GM21619 (cell line): ENCODE data around the gene MUC20.
"Not testable (repeated sequence)": the region's sequence is repeated elsewhere in the genome, so short reads cannot be mapped to it uniquely, and the experiment has no call there.

Experiments used
- ATAC-seq: cut with Tn5 transposase; IDR thresholded peaks from one replicate; pipeline ENCODE4 v1.9.1; 2021; ENCODE audit not compliant: unreplicated experiment

The MUC20 gene

DNA sequence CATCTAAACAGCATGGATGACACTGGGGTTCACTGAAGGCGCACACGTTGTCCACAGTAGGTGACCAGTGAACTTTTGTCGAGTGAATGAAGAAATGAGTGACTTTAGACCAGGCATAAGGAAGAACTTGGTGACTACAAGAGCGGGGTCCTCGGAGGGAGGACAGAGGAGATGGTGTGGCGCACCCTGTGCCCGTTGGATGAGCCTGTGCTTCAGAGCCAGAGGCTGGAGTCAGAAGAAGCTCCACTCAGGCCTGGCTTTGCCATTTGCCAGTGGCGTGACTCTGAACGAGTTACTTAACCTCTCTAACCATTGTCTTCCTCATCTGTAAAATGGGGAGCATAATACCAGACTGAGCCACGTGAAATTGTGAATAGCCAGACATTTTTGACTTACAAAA lies 48.8 kb downstream of the MUC20 start:
- no peak for ATAC-seq

DNA sequence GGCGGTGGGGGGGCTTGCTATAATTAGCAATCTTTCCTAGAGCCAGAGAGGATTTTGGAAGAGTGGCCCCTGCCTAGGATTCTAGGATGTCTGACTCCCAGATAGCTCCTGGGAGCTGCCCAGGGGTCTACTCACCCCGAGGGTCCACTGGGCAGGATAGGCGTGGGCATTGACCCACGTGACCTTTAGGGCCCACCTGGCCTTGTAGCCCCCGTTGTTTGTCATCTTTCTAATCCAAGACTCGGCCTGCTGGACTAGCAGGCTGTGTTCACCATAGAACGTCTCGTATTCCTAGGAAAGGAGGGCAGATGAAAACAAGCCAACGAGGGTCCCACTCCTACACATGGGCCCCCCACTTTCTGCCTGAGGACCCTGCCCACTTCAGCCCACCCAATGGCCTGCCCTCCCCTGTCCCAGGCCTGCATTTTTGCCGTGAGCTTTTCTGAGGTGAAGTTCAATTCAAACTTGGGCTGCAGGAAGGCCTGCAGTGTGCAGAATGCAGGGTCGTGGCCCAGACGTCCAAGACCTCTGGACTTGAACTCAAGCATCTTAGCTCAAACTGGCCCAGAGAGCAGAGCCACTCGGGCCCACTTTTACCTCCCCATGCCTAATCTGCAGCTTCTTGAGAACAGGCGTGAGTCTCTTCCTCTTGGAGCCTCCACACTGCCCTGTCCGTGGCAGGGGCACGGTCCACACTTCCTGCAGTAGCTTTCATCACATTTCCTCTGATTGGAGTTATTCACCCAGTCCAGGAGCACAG lies 49.5 kb downstream of the MUC20 start:
- ATAC-seq, result no peak

DNA sequence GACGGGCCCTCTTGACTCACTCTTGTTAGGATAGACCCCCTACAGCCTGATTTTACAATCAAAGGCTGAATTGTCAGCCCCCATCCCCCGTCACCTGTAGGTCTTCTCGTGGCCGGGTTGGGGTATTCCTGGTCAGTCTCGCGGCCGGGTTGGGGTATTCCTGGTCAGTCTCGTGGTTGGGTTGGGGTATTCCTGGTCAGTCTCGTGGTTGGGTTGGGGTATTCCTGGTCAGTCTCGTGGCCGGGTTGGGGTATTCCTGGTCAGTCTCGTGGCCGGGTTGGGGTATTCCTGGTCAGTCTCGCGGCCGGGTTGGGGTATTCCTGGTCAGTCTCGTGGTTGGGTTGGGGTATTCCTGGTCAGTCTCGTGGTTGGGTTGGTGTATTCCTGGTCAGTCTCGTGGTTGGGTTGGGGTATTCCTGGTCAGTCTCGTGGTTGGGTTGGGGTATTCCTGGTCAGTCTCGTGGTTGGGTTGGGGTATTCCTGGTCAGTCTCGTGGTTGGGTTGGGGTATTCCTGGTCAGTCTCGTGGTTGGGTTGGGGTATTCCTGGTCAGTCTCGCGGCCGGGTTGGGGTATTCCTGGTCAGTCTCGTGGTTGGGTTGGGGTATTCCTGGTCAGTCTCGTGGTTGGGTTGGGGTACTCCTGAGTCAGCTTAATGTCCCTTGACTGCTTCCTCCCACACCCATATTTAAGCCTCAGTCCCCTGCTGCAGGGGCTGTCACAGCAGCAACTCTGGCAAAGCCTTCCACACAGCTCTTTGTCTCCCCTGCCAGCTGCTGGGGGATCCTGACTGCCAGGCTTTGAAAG lies 50.3 kb downstream of the MUC20 start:
- ATAC-seq, result not testable (repeated sequence)

DNA sequence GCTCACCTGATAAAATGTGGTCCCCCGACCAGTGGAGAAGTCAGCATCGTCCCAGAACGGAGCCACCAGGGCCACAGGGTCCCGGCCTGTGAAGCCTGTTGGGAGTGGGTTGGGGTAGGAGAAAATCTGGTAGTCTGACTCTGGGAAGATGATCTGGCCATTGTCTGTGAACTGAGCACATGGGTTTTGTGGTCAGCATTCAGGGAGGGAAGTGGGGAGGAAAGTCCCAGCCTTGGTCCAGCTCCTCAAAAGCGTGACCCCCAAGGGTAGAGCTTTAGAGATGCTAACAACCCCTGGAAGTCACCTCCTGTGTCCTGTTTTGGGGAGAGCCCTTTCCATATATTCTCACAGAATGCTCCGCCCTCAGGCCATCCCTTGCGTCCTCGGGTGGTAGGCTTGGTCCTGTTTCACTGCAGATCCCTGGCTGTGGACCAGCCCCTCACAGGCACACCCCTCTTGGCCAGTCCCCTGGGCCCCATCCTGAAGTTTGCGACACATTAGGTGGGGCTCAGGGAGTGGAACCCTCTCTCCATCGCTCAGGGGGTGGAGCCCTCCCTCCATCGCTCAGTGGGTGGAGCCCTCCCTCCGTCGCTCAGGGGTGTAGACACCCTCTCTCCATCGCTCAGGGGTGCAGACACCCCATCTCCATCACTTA lies 51.0 kb downstream of the MUC20 start:
- no peak for ATAC-seq

DNA sequence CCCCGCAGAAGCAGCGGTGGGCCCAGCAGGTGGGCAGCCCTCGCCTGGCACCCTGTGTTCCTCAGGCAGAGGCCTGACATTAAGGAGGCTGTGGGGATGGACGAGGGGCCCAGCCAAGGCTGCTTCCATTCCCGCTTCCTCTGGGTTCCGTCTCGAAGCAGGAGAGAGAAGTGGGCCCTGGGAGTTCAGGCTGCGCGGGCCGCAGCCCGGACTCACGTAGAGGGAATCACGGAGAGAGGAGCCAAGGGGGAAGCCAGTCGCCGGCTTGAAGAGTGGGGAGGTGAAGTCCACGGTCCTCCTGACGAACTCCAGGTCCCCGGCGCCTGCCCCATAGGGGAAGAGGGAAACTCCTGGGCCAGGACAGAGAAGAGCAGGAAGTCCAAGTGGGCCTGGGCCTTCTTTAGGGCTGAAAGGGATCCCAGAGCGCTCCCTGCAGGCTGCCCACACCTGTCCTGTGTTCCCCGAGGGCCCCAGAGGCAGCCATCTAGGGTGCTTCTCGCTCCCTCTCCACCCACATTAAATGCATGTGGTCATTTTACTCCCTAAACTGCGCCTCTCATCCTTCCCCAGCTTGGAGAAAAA lies 53.3 kb downstream of the MUC20 start:
- no peak for ATAC-seq

DNA sequence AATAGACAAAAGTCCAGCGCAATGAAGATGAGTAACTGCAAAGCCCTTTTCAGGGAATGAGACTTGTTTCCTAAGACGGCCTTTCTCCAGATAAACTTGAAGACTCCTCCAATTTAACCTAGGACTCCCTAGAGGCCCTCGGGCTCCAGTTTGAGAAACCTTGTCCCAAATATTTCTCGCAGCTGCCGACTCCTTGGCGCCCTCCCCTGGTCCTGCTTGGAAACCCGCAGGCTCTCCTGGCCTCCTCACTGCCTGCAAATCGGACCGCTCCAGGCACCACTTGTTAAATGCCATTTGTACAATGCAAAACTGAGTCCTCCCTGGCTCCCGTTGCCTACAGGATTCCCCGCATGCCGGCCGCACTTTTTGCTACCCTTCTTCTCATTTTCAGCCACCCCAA lies 54.1 kb downstream of the MUC20 start:
- no peak for ATAC-seq

DNA sequence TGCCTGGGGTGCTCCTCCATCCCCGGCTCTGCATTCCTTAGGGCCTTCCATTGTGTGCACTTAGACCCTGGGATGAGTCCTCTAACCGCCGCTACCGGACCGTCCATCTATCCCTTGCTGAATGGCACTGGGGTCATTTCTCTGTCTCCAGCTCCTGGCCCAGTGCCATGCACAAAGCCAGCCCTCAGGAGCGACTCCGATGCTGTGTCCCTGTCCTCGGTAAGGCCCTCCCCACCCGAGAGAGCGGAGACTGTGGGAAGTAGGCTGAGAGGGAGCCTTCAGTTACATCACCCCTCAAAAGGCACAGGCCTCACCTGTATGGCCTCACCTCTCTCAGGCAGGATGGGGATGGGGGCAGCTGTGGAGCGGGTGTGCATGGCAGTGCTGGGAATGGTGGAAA lies 57.2 kb downstream of the MUC20 start:
- no peak for ATAC-seq

DNA sequence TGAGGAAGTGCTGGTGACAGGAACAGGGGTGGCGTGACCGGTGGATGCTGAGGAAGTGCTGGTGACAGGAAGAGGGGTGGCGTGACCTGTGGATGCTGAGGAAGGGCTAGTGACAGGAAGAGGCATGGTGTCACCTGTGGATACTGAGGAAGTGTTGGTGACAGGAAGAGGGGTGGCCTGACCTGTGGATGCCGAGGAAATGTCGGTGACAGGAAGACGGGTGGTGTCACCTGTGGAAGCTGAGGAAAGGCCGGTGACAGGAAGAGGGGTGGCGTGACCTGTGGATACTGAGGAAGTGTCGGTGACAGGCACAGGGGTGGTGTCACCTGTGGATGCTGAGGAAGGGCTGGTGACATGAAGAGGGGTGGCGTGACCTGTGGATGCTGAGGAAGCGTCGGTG lies 60.5 kb downstream of the MUC20 start:
- not testable (repeated sequence) for ATAC-seq
